ENCODE measurements around the gene IL17REL. TPM values are rescaled to one million over a fixed set of nuclear protein-coding genes. Genes with fewer than 3 reads are reported as not detected.

Gene IL17REL
- total and polyA plus RNA-seq, 10 of the 15 experiments (the other 5 are each of a cell fraction or from before 2014, with no cell fraction given) = 0.03 TPM; not detected in 9

DNA sequence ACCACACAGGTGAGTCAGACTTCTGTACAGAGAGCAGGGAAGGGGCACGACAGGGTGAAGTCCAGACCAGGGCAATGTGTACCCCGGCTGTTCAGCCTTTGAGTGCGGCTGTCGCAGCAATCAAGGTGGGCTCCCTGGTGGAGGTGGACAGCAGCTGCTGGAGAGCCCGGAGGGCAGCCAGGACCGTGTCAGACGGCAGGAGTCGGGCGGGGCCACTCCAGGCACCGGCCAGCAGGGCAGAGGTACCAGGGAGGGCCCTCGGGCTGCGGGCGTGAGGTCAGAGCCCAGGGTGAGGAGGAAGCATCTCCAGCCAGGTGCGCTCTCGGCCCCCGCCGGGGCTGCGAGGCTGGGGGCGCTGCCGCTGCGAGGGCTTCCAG lies 52.8 kb downstream of the IL17REL start (continued):
- TF ChIP-seq, protein P1, sequence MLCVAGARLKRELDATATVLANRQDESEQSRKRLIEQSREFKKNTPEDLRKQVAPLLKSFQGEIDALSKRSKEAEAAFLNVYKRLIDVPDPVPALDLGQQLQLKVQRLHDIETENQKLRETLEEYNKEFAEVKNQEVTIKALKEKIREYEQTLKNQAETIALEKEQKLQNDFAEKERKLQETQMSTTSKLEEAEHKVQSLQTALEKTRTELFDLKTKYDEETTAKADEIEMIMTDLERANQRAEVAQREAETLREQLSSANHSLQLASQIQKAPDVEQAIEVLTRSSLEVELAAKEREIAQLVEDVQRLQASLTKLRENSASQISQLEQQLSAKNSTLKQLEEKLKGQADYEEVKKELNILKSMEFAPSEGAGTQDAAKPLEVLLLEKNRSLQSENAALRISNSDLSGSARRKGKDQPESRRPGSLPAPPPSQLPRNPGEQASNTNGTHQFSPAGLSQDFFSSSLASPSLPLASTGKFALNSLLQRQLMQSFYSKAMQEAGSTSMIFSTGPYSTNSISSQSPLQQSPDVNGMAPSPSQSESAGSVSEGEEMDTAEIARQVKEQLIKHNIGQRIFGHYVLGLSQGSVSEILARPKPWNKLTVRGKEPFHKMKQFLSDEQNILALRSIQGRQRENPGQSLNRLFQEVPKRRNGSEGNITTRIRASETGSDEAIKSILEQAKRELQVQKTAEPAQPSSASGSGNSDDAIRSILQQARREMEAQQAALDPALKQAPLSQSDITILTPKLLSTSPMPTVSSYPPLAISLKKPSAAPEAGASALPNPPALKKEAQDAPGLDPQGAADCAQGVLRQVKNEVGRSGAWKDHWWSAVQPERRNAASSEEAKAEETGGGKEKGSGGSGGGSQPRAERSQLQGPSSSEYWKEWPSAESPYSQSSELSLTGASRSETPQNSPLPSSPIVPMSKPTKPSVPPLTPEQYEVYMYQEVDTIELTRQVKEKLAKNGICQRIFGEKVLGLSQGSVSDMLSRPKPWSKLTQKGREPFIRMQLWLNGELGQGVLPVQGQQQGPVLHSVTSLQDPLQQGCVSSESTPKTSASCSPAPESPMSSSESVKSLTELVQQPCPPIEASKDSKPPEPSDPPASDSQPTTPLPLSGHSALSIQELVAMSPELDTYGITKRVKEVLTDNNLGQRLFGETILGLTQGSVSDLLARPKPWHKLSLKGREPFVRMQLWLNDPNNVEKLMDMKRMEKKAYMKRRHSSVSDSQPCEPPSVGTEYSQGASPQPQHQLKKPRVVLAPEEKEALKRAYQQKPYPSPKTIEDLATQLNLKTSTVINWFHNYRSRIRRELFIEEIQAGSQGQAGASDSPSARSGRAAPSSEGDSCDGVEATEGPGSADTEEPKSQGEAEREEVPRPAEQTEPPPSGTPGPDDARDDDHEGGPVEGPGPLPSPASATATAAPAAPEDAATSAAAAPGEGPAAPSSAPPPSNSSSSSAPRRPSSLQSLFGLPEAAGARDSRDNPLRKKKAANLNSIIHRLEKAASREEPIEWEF (IDR thresholded peaks at IDR 0.05; ENCODE audit: insufficient replicate concordance, low read depth, low read length) = no peak
- no peak for TF ChIP-seq ZBED1 (IDR thresholded peaks at IDR 0.05; ENCODE audit: borderline replicate concordance)
- TF ChIP-seq ZNF217 (IDR thresholded peaks at IDR 0.05) = peak; percentile 53; the same call in 1 of the 2 replicates
- no peak for TF ChIP-seq NFYB (IDR thresholded peaks at IDR 0.05; ENCODE audit: insufficient read depth, low read depth, low read length)
- TF ChIP-seq ETV6 (conservative IDR thresholded peaks at IDR 0.05 in 1 of 2, IDR thresholded peaks at IDR 0.05 in 1 of 2; ENCODE audit: borderline replicate concordance in 1 of 2, low read depth in 1 of 2) = no peak
- TF ChIP-seq EP300 (IDR thresholded peaks at IDR 0.05; ENCODE audit: borderline replicate concordance in 1 of 2, control insufficient read depth in 1 of 2, low read depth in 2 of 2, low read length in 2 of 2) = no peak
- TF ChIP-seq, protein P2, sequence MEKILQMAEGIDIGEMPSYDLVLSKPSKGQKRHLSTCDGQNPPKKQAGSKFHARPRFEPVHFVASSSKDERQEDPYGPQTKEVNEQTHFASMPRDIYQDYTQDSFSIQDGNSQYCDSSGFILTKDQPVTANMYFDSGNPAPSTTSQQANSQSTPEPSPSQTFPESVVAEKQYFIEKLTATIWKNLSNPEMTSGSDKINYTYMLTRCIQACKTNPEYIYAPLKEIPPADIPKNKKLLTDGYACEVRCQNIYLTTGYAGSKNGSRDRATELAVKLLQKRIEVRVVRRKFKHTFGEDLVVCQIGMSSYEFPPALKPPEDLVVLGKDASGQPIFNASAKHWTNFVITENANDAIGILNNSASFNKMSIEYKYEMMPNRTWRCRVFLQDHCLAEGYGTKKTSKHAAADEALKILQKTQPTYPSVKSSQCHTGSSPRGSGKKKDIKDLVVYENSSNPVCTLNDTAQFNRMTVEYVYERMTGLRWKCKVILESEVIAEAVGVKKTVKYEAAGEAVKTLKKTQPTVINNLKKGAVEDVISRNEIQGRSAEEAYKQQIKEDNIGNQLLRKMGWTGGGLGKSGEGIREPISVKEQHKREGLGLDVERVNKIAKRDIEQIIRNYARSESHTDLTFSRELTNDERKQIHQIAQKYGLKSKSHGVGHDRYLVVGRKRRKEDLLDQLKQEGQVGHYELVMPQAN (conservative IDR thresholded peaks at IDR 0.05) = peak; percentile 78
- TF ChIP-seq NR2C2 (IDR thresholded peaks at IDR 0.05; ENCODE audit: borderline replicate concordance, control insufficient read depth, insufficient read length, low read depth) = no peak
- no peak for TF ChIP-seq SREBF1 (IDR thresholded peaks at IDR 0.05; ENCODE audit: low read length)
- TF ChIP-seq MEF2B (IDR thresholded peaks at IDR 0.05; ENCODE audit: partially characterized antibody, poor library complexity, severe bottlenecking) = no peak
- TF ChIP-seq BMI1 (IDR thresholded peaks at IDR 0.05; ENCODE audit: borderline replicate concordance) = no peak
- TF ChIP-seq HDAC2 (IDR thresholded peaks at IDR 0.05) = no peak
- 0 out of 2 replicates have a peak, but pooled peaks have one; percentile 18 for TF ChIP-seq ESRRA (IDR thresholded peaks at IDR 0.05; ENCODE audit: low read length)
- TF ChIP-seq PML (IDR thresholded peaks at IDR 0.05; ENCODE audit: low read length) = no peak
- no peak for TF ChIP-seq CHD2 (IDR thresholded peaks at IDR 0.05; ENCODE audit: borderline replicate concordance, low read depth, low read length)
- no peak for TF ChIP-seq KDM1A (IDR thresholded peaks at IDR 0.05; ENCODE audit: borderline replicate concordance)
- TF ChIP-seq BACH1 (IDR thresholded peaks at IDR 0.05; ENCODE audit: borderline replicate concordance) = peak; percentile 70
- TF ChIP-seq ZZZ3 (IDR thresholded peaks at IDR 0.05; ENCODE audit: control insufficient read depth, insufficient read length, low read depth) = no peak
- TF ChIP-seq LARP7 (IDR thresholded peaks at IDR 0.05) = peak; percentile 23; the same call in 1 of the 2 replicates
- TF ChIP-seq CREM (IDR thresholded peaks at IDR 0.05; ENCODE audit: low read depth) = no peak
- TF ChIP-seq SMAD5 (IDR thresholded peaks at IDR 0.05; ENCODE audit: low read depth) = no peak
- TF ChIP-seq, protein P3, sequence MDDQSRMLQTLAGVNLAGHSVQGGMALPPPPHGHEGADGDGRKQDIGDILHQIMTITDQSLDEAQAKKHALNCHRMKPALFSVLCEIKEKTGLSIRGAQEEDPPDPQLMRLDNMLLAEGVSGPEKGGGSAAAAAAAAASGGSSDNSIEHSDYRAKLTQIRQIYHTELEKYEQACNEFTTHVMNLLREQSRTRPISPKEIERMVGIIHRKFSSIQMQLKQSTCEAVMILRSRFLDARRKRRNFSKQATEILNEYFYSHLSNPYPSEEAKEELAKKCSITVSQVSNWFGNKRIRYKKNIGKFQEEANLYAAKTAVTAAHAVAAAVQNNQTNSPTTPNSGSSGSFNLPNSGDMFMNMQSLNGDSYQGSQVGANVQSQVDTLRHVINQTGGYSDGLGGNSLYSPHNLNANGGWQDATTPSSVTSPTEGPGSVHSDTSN (IDR thresholded peaks at IDR 0.05; ENCODE audit: insufficient replicate concordance, low read depth, low read length) = no peak
